HepG2 (cell line): ENCODE measurements around the gene PPCDC. TPM values are rescaled to one million over a fixed set of nuclear protein-coding genes. Genes with fewer than 3 reads are reported as not detected.

Experiments
- AKAP8 ChIP-seq: sonication (generic); formaldehyde crosslinking; IDR thresholded peaks from 2 replicates; pipeline ENCODE4 v1.5.1; 2020; ENCODE audit warnings: mild to moderate bottlenecking, missing genetic modification reagents
- GATA4 ChIP-seq: sonication (generic); IDR thresholded peaks from 2 replicates; pipeline ENCODE4 v1.6.1; 2016; ENCODE audit warnings: antibody characterized with exemption, low read depth, borderline replicate concordance
- GATAD1 ChIP-seq: IDR thresholded peaks from 2 replicates; pipeline ENCODE4 v1.6.1; 2016; ENCODE audit warnings: missing genetic modification reagents, missing compliant biosample characterization
- KLF15 ChIP-seq: sonication (generic); formaldehyde crosslinking; IDR thresholded peaks from 2 replicates; pipeline ENCODE4 v1.8.1; 2023; ENCODE audit warnings: borderline replicate concordance, mild to moderate bottlenecking, inconsistent platforms, missing genetic modification reagents, mixed read lengths
- PITX1 ChIP-seq: sonication (generic); formaldehyde crosslinking; IDR thresholded peaks from 2 replicates; pipeline ENCODE4 v1.5.1; 2020; ENCODE audit warnings: mild to moderate bottlenecking, missing genetic modification reagents
- RARG ChIP-seq: sonication (generic); formaldehyde crosslinking; IDR thresholded peaks from 2 replicates; pipeline ENCODE4 v1.4.0; 2020; ENCODE audit warnings: low read depth, mild to moderate bottlenecking, missing genetic modification reagents
- RBM39 ChIP-seq: fragments of 200-400 bp; formaldehyde crosslinking; IDR thresholded peaks from one replicate; pipeline ENCODE4 v1.6.1; 2018; ENCODE audit warnings: antibody characterized with exemption, mild to moderate bottlenecking, low read depth, low read length; ENCODE audit not compliant: poor library complexity, severe bottlenecking
- REXO4 ChIP-seq: sonication (generic); formaldehyde crosslinking; IDR thresholded peaks from 2 replicates; pipeline ENCODE4 v1.8.0; 2022; ENCODE audit warnings: missing genetic modification reagents, mild to moderate bottlenecking, borderline replicate concordance
- SSRP1 ChIP-seq: IDR thresholded peaks from 2 replicates; pipeline ENCODE4 v1.6.1; 2016; ENCODE audit warnings: control low read depth
- TCF12 ChIP-seq, 2 experiments: fragments of 450-650 bp in 1 of 2; sonication (generic) in 1 of 2; formaldehyde crosslinking in 1 of 2; IDR thresholded peaks; 2 replicates each; pipeline versions ENCODE4 v1.6.1 to v1.8.0; 2017 to 2022; ENCODE audit warnings: antibody characterized with exemption in 1 of 2, mild to moderate bottlenecking in 1 of 2, missing genetic modification reagents in 1 of 2, moderate library complexity in 1 of 2
- TGIF2 ChIP-seq: IDR thresholded peaks from 2 replicates; pipeline ENCODE4 v1.6.1; 2016; ENCODE audit warnings: control low read depth, missing compliant biosample characterization
- ZNF292 ChIP-seq: sonication (generic); formaldehyde crosslinking; IDR thresholded peaks from 2 replicates; pipeline ENCODE4 v1.8.1; 2022; ENCODE audit warnings: mild to moderate bottlenecking, low read depth, missing genetic modification reagents, borderline replicate concordance
- ZNF343 ChIP-seq: sonication (generic); formaldehyde crosslinking; IDR thresholded peaks from 2 replicates; pipeline ENCODE4 v1.4.0; 2020; ENCODE audit warnings: mild to moderate bottlenecking, missing genetic modification reagents
- ZNF629 ChIP-seq: sonication (generic); formaldehyde crosslinking; conservative IDR thresholded peaks from 2 replicates; pipeline ENCODE4 v1.5.0; 2020; ENCODE audit warnings: missing genetic modification reagents
- ZNF709 ChIP-seq: sonication (generic); formaldehyde crosslinking; IDR thresholded peaks from 2 replicates; pipeline ENCODE4 v1.5.0; 2020; ENCODE audit warnings: mild to moderate bottlenecking, missing genetic modification reagents
- ZNF841 ChIP-seq: sonication (generic); formaldehyde crosslinking; IDR thresholded peaks from 2 replicates; pipeline ENCODE4 v1.8.1; 2023; ENCODE audit warnings: missing genetic modification reagents, borderline replicate concordance
- ZNF878 ChIP-seq: sonication (generic); formaldehyde crosslinking; IDR thresholded peaks from 2 replicates; pipeline ENCODE4 v1.8.1; 2023; ENCODE audit warnings: mild to moderate bottlenecking, missing genetic modification reagents, moderate library complexity
- polyA plus RNA-seq, 8 experiments: library from polyadenylated mRNA; depleted of rRNA in 3 of 8; stranded (reverse) in 7 of 8; unstranded in 1 of 8; fragments of >200 nt; fragmentation: Illumina TruSeq in 4 of 8; extraction: Trizol in 4 of 8; gene quantifications; 2 replicates each; pipeline versions ENCODE4 v1.2.1 to v1.2.3, GENCODE V29; 2011 to 2016; ENCODE audit warnings: low read depth in 4 of 8, missing spikeins in 1 of 8, mixed read lengths in 1 of 8; ENCODE audit not compliant: insufficient read depth in 1 of 8
- total RNA-seq, 5 experiments: library from RNA; depleted of rRNA; stranded (reverse); fragments of >200 nt; fragmentation: Illumina TruSeq; extraction: Trizol; gene quantifications; 2 replicates each; pipeline ENCODE4 v1.2.3, GENCODE V29; 2016; ENCODE audit warnings: low read depth in 1 of 5
- TF ChIP-seq, protein P1 (sequence below): sonication (generic); formaldehyde crosslinking; IDR thresholded peaks from 2 replicates; pipeline ENCODE4 v1.5.0; 2020; ENCODE audit warnings: missing genetic modification reagents
- TF ChIP-seq, protein P2 (sequence below): sonication (generic); formaldehyde crosslinking; IDR thresholded peaks from 2 replicates; pipeline ENCODE4 v1.8.0; 2022; ENCODE audit warnings: mild to moderate bottlenecking, missing genetic modification reagents, borderline replicate concordance
- TF ChIP-seq, protein P3 (sequence below): fragments of 450-650 bp; IDR thresholded peaks from 2 replicates; pipeline ENCODE4 v1.6.1; 2017; ENCODE audit warnings: mild to moderate bottlenecking
- TF ChIP-seq, protein P4 (sequence below): IDR thresholded peaks from 2 replicates; pipeline ENCODE4 v1.6.1; 2016

PPCDC gene
- total and polyA plus RNA-seq, 2 of the 13 experiments (the other 11 are each of a cell fraction or from before 2014, with no cell fraction given) = 12.3 to 12.8 TPM

DNA sequence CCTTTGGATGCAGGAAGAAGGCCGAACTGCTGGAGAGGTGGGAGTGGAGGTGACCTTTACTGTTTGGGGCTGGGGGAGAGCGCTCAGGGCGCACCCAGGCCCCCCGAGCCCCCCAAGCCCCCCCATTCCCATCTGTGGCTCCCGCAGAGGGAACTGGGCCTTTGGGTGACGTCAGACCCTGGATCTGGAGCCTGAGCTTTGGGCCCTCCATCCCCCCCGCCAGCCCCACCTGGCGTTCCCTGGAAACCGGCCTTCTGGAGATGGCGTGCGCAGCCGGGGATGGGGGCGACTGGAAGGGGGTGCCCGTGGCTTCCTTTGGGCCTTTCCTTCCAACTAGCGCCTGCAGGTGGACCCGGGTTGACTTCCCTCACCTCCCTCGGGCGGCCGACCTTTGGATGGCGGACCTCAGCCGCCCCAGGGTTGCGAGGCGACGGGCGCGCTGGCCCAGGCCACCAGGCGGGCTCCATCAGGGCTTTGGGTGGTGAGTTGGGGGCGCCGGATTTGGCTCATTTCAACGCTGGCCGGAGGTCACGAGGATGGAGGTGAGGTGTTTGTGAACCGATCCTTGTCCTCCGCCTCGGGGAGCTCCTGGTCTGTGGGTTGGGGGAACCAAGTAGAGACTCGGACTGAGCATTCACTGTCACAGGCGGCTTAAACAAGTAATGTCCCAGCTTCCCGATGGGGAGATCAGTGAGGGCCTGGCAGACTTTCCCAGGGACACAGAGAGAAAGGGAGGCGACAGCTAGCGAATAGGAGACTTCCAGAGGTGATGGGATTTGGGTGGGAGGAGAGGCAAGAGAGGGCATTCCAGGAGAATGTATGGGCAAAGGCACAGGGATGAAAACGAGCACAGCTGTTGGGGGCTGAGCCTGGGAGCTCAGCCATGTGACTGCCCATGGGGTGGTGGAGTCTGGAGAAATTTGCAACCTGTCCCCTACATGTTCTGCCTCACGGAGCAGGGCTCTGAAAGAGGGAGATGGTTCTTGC lies 27.3 kb upstream of the PPCDC start (continued):
- TF ChIP-seq, protein P1, sequence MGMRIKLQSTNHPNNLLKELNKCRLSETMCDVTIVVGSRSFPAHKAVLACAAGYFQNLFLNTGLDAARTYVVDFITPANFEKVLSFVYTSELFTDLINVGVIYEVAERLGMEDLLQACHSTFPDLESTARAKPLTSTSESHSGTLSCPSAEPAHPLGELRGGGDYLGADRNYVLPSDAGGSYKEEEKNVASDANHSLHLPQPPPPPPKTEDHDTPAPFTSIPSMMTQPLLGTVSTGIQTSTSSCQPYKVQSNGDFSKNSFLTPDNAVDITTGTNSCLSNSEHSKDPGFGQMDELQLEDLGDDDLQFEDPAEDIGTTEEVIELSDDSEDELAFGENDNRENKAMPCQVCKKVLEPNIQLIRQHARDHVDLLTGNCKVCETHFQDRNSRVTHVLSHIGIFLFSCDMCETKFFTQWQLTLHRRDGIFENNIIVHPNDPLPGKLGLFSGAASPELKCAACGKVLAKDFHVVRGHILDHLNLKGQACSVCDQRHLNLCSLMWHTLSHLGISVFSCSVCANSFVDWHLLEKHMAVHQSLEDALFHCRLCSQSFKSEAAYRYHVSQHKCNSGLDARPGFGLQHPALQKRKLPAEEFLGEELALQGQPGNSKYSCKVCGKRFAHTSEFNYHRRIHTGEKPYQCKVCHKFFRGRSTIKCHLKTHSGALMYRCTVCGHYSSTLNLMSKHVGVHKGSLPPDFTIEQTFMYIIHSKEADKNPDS (CRISPR knock-in tag) = no peak
- TF ChIP-seq ZNF841 = no peak
- no peak for TF ChIP-seq REXO4 (CRISPR knock-in tag)
- no peak for TF ChIP-seq ZNF878
- TF ChIP-seq, protein P2, sequence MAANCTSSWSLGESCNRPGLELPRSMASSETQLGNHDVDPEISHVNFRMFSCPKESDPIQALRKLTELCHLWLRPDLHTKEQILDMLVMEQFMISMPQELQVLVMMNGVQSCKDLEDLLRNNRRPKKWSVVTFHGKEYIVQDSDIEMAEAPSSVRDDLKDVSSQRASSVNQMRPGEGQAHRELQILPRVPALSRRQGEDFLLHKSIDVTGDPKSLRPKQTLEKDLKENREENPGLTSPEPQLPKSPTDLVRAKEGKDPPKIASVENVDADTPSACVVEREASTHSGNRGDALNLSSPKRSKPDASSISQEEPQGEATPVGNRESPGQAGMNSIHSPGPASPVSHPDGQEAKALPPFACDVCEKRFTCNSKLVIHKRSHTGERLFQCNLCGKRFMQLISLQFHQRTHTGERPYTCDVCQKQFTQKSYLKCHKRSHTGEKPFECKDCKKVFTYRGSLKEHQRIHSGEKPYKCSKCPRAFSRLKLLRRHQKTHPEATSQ = no peak
- no peak for TF ChIP-seq SSRP1 (CRISPR knock-in tag)
- TF ChIP-seq ZNF292 = no peak
- no peak for TF ChIP-seq GATA4
- no peak for TF ChIP-seq KLF15 (CRISPR knock-in tag)
- 0 out of 2 replicates have a peak, but pooled peaks have one; percentile 16 for TF ChIP-seq AKAP8 (CRISPR knock-in tag)
- TF ChIP-seq TGIF2 (CRISPR knock-in tag) = no peak
- TF ChIP-seq, protein P3, sequence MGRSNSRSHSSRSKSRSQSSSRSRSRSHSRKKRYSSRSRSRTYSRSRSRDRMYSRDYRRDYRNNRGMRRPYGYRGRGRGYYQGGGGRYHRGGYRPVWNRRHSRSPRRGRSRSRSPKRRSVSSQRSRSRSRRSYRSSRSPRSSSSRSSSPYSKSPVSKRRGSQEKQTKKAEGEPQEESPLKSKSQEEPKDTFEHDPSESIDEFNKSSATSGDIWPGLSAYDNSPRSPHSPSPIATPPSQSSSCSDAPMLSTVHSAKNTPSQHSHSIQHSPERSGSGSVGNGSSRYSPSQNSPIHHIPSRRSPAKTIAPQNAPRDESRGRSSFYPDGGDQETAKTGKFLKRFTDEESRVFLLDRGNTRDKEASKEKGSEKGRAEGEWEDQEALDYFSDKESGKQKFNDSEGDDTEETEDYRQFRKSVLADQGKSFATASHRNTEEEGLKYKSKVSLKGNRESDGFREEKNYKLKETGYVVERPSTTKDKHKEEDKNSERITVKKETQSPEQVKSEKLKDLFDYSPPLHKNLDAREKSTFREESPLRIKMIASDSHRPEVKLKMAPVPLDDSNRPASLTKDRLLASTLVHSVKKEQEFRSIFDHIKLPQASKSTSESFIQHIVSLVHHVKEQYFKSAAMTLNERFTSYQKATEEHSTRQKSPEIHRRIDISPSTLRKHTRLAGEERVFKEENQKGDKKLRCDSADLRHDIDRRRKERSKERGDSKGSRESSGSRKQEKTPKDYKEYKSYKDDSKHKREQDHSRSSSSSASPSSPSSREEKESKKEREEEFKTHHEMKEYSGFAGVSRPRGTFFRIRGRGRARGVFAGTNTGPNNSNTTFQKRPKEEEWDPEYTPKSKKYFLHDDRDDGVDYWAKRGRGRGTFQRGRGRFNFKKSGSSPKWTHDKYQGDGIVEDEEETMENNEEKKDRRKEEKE = no peak
- 0 out of 2 replicates have a peak, but pooled peaks have one; percentile 33 for TF ChIP-seq RARG (CRISPR knock-in tag)
- TF ChIP-seq GATAD1 (CRISPR knock-in tag) = no peak
- TF ChIP-seq ZNF343 (CRISPR knock-in tag) = no peak
- TF ChIP-seq RBM39 = no peak
- TF ChIP-seq PITX1 (CRISPR knock-in tag) = peak; percentile 57; the same call in 1 of the 2 replicates
- TF ChIP-seq, protein P4, sequence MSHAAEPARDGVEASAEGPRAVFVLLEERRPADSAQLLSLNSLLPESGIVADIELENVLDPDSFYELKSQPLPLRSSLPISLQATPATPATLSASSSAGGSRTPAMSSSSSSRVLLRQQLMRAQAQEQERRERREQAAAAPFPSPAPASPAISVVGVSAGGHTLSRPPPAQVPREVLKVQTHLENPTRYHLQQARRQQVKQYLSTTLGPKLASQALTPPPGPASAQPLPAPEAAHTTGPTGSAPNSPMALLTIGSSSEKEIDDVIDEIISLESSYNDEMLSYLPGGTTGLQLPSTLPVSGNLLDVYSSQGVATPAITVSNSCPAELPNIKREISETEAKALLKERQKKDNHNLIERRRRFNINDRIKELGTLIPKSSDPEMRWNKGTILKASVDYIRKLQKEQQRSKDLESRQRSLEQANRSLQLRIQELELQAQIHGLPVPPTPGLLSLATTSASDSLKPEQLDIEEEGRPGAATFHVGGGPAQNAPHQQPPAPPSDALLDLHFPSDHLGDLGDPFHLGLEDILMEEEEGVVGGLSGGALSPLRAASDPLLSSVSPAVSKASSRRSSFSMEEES (CRISPR knock-in tag) = no peak
- no peak for TF ChIP-seq ZNF709 (CRISPR knock-in tag)
- TF ChIP-seq TCF12 (IDR thresholded peaks at IDR 0.05) = no peak
- no peak for TF ChIP-seq TCF12 (CRISPR knock-in tag; IDR thresholded peaks at IDR 0.05)
- no peak for TF ChIP-seq ZNF629 (CRISPR knock-in tag)
